ENCODE results near the gene MGAT5. TPM values are rescaled to one million over a fixed set of nuclear protein-coding genes. Genes with fewer than 3 reads are reported as not detected.
A peak's percentile ranks its signal among the peaks of the same experiment; 100 is the strongest.

The MGAT5 gene, protein sequence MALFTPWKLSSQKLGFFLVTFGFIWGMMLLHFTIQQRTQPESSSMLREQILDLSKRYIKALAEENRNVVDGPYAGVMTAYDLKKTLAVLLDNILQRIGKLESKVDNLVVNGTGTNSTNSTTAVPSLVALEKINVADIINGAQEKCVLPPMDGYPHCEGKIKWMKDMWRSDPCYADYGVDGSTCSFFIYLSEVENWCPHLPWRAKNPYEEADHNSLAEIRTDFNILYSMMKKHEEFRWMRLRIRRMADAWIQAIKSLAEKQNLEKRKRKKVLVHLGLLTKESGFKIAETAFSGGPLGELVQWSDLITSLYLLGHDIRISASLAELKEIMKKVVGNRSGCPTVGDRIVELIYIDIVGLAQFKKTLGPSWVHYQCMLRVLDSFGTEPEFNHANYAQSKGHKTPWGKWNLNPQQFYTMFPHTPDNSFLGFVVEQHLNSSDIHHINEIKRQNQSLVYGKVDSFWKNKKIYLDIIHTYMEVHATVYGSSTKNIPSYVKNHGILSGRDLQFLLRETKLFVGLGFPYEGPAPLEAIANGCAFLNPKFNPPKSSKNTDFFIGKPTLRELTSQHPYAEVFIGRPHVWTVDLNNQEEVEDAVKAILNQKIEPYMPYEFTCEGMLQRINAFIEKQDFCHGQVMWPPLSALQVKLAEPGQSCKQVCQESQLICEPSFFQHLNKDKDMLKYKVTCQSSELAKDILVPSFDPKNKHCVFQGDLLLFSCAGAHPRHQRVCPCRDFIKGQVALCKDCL
- total RNA-seq, result 70.3 TPM

DNA sequence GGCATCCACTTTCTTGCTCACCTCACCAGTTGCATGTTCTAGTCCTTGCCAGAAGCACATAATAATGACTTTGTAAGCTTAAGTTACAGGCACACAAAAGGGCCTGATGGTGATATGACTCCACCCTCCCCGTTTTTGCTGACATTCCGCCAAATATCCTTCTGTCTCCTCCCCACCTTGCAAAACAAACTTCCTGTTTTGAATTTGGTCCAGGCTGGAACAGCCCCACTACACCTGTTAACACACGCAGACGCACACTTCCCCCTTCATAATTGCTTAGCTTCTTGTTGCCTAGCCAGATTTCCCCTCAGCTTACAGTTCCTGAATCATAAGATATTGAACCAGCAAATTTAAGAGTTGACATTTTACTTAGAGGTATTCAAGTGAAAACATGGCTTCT, at the start of gene MGAT5:
MGAT5 (plus strand) TSS at position 269 of the 400 bp plus-strand sequence. CDS start 332 bp downstream, outside the sequence.
- no peak for DNase-seq

DNA sequence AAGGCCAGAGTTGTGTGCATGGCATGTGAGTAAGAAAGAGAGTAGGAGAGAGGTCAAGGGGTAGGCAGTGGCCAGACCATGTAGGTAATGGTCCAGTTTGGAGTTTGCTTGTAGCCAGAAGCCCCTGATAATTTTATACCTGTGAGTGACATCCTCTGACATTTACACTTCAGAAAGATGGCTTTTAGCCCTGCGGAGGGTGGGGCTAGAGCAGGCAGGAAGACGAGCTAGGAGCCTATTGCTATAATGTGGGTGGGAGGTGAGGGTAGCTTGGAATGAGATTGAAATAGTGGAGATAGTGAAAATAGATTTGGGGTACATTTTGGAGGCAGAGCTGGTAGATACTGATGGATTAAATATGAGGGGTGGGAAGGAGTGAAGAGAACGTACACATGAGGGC, 48.8 kb upstream of the MGAT5 start:
- DNase-seq, result no peak

DNA sequence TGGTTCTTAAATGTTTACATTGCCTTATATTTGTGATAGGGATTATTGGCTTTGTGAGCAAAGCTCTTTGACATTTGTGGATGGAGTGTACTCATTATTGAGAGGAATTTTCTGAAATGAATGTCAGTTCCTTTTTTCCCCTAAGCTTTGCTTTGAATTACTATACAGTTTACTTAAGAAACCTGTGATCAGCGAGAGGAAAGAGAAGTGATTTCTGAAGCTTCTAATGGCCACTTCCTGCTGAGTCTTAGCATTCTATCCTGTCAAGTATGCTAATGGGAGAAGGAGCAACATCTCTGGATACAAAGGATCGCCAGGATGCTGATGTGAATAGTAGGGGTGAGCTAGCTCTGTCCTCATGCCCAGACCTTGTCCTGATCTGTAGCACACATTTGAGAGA, 47.8 kb upstream of the MGAT5 start:
- no peak for DNase-seq

DNA sequence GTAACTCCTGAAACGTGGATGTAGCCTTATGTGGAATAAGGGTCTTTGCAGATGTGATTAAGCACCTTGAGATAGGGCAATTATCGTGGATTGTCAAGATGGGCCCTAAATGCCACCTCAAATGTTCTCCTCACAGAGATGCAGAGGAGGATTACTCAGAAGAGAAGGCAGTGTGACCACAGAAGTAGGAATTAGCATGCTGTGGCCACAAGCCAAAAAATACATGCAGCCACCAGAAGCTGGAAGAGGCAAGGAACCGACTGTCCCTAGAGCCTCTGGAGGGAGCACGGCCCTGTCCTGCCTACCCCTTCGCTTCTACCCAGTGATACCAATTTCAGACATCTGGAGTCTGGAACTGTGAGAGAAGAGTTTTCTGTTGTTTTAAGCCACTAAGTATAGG, 47.3 kb upstream of the MGAT5 start:
- peak; percentile 17 for DNase-seq

DNA sequence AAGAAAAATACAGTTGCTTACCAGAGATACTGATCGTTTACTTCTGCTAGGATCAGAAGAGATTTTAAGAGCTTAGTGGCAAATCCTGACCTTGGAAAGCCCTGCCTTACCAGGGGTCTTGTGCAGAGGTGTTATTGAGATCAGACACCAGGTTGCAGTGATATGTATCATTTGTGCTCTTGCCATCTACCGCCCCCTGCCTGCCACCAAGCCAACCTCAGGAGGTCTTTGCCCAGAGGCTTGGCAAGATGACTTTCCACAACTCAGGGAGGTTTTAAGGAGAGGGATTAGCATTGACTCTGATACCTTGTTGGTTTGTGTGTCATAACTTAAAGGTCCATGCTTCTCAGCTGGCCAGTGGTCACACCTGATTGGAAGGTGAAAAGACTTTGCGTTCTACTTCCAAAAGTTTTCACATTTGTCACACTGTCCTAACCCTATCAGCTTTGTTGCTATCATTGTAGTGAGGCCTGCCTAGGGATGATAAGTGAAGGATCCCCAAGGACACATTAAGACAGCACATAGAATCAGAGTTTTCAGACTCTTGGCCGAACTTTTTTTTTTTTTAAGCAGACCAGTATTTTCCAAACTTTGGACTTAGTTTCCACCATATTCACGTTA, 46.2 kb upstream of the MGAT5 start:
- no peak for DNase-seq

DNA sequence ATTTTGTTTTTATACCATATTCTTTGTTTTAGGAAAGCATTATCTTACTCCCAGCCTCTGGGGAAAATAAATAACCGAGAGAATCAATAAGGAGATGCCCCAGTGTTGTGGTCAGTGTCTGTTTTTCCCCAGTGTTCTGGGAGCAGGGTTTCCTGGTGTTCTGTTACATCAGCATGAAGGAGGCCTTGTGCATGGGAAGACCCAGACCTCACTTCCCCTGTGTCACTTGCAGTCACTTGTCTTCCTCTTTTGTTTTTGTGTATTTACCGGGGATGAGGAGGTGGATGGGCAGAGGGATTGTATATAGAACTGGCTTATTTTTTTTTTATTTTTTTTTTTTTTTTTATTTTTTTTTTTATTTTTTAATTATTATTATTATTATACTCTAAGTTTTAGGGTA, 45.0 kb upstream of the MGAT5 start:
- DNase-seq, result no peak

DNA sequence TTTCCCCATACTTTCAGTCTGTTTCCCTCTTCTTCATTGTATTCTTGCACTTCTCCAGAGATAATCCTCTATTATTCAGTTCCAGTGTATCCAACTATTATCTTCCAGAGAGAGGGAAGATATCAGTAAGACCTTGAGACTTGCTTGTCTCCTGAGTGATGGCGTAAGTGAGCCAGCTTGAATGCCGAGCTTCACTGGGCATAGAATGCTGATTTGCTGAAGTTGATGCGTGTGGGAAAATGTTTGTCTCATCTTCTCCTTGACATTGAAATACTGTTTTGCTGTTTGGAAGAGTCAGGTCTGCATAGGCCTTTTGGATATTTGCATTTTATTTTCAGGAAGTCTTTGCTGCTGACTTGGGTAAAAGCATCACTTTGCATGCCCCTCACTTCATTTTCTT, 41.1 kb upstream of the MGAT5 start:
- DNase-seq, result no peak

DNA sequence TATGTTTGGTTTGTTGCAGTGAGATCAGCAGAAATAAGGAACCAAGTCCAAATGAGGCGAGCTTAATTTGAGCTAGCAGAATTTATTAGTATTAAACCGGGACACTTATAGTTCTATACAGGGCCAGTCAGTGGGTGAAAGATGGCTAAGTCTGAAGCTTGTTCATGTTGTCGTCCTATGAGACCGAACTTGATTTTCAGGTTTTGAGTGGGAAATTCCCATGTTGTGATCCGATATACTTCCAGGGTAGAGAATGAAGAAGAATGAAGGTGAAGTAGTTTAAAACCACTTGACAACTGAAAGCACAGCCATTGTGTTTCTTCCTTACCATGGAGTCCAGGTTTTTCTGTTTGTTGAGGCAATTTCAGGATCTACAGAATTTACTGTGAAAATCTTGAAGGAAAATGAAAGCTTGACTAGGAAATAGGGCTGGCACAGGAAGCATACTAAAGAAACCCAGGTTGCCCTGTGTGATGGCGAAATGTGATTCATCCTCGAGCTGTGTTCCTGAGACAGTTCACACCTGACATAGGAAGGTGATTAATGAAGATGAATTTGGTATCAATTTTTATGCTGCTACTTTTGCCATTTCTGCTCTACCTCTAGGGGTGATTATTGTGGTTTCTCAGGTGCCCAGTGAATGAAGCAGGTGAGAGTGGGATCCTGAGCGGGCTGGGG, 37.6 kb upstream of the MGAT5 start:
- DNase-seq, result no peak

DNA sequence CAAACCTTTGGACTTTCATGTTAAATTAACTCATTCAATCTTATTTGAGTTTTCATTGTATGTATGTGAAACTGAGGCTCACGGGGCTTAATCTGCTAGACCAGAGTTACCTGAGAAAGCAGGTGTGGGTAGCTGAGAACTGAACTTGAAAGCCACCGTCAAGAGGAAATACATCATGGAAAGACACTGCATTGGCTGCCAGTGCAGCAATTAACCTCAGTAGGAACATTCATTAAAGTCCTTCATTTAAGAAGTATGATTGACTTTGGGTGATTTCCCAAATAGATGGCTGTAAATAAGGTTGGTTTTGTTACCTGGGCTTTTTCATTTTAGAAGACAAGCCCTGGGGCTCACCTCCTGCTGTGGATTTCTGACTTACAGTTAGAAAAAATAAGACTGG, 36.5 kb upstream of the MGAT5 start:
- DNase-seq, result no peak

DNA sequence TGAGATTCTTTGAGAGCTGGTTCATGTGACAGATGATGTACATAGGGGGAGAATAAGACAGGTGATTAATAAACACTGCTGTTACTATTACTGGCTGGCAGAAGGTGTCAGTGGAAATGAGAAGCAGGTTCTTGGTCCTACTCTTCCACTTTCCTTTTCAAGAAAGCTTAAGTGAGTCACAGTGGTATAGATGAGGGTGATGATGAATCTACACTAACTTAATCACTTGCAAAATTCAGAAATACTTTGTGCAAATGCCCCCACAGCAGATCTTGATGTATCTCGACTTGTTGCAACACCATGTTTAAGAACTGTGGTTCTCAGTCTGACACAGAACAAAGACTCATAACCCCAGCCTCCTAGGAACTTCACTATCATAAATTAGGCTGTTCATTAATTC, 35.9 kb upstream of the MGAT5 start:
- no peak for DNase-seq

DNA sequence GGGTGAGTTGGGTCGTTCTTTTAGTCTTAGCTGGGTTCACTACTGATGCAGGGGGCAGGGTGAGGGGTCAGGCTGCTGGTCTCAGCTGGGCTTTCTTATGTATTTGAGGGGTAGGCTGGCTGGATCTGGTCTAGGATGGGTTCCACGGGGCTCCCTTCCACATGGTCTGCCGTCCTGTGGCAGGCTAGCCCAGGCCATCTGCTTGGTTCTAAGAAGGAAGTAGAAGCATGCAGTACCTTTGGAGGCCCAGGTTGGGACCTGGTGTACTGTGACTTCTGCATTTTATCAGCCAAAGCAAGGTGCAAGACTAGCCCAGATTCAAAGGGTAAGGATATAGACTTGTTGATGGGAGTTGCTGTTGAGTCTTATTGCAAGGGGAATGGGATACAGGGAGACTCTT, 35.5 kb upstream of the MGAT5 start:
- DNase-seq, result no peak

DNA sequence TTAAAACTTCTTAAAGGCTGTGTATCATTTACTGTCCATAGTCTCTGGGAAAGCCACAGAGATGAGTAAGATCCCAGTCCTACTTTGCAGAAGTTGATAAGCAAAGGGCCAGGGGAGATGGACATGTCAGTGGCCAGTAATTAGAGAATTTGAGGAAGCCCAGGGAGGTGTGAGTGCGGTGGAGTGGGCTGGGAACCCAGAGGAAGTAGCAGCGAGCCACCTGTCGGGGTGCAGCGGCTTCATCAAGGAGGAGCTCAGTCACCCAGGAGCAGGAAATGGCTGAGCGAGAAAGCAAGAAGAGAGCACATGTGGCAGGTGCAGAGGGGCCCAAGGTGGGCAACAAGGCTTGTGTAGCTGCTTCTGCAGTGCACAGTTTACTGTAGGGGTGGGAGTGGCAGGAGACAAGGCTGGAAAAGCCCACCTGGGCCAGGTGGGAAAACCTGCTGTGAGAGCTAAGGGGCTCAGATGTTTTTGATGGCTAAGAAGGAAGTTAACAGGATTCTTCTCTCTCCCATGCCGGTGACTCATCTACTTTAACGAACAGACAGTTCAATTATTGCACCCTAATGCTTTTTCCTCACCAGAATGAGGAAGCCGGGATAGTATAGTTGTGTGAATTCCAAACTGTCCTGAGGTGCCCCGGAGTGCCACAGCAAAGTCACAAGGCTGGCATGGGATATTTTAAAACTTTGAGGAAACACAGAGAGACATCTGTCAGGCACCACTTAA, 34.8 kb upstream of the MGAT5 start:
- DNase-seq, result no peak

DNA sequence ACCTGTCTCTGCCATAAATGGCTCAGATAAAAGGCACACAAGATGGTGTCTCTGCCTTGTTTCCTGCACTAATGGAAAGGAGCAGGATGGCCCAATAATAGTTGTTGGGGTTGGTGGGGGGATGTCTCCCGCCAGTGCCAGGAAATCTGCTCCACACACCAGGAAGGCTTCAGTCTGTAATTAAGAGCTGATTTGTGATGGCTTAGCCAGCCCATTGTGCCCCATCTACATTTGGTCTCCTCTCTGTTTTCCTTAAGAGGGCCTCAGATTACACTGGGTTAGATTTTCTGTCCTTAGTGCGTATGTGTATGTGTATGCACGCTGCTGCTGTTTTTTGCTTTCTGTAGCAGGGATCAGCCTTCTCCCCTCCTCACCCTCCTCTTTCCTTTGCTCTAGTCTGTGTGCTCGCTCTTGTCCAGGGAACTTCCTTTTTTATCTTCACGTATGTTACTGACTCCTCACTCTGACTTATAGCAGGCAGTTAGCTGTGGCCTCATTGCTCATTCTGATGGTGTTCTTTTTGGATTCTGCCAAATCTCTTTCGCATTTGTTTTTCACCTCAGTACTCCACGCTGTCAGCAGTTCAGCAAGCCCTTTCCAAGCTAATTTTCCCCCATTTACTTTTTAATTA, 33.4 kb upstream of the MGAT5 start:
- no peak for DNase-seq

DNA sequence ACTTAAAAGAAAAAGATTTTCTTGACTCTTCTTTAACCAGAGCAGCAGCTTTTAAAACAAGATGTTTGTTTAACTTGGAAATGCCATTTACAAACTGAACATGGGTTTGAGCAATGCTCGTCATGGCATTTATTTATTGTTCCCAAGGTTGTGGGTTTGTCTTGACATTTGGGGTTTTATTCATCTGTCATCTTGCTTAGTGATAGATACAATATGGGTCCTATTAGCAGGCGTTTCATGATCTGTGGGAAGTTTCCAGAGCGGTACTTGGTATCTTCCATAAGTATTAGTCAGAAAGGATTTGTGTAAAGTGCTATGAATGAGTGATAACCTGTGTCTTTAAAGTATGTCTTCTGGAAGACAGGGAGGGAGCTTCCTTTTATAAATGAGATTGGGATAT, 29.9 kb upstream of the MGAT5 start:
- DNase-seq, result no peak

DNA sequence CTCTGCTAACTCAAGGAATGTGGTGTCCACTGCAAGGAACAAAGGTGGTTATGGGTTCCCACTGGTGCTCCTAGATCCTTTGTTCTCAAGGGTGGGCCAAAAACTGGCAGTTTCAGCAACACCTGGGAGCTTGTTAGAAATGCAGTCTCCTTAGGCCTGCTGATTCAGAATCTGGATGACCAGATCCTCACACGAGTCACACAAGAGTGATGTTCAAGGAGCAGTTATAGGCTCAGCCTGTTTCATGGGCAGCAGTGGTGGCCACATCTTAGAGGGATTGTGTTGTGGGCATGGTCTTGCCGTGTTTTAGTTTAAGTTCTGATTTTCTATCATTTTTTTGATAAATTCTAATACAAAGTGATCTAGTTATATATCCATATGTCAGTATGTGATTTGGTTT, 28.7 kb upstream of the MGAT5 start:
- no peak for DNase-seq

DNA sequence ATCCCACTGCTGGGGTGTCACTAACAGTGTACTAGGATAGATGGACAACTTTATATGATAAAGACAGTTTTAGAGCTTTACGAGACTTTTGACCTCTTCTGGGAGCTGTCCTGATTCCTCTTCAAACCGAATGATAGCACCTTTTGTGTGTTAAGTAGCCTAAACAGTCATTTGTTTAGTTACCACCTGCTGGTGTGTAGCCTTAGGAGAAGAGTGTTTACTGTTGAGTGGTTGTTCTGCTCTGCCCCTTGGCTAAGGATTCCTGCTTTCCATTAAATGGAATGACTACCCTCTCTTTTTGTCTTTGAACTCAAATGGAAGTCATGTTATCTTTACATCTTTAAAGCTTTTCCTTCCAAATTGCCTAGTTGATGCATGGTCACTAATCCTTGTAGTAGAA, 28.0 kb upstream of the MGAT5 start:
- no peak for DNase-seq

DNA sequence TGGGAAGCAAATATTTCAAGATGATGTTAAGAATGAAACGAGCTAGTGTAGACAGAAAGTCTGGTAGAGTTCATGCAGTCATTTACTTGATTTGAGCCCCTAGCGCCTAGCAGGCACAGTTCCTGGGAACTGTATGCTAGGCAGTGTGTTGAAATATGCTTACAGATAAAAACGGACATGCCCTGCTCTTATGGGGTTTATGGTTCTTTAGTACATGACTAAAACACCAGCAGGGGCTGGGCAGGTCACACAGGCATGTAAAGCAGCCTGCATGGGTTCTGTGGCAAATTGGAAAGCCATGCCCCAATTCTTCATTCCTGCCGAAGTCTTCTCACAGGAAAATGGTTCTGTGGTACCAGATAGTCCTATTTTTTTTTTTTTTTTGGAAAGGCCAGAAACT, 27.3 kb upstream of the MGAT5 start:
- DNase-seq, result no peak

DNA sequence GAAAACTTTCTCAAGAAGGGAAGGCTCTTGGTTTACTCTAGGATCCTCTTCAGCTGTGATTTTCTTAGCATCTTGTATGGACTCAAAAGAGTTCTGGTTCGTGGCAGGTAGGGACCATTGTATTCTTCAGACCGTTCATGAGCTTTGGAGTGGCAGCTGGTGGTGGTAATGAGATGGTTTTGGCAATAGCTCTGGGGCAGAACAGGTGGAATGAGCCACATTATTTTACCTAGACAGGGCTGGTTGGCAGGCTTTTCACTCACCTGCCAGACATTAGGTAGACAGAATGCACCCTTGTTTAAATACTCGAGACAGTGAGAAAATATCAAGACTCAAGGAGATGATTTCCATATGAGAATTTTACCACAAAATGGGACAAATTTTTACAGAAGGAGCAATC, 26.2 kb upstream of the MGAT5 start:
- DNase-seq, result no peak

DNA sequence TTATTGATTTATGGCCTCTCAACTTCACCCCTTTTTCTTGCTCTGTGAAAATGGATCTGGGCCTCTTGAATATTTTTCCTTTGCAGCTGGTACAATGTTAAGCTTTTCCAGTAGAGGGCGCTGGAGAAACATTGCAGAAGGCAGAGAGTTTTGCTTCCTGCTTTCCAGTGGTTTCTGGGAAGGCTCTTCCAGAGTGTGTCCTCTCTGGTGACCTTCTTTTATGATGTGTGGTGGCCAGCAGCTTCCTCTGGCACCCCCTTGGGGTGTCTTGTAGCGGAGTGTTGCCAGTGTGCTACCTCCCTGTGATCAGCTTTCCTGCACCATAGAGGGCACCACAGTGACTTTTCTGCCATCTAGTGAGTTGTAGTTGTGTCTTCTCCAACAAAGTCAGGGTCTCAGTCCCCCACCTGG, 25.4 kb upstream of the MGAT5 start:
- no peak for DNase-seq

DNA sequence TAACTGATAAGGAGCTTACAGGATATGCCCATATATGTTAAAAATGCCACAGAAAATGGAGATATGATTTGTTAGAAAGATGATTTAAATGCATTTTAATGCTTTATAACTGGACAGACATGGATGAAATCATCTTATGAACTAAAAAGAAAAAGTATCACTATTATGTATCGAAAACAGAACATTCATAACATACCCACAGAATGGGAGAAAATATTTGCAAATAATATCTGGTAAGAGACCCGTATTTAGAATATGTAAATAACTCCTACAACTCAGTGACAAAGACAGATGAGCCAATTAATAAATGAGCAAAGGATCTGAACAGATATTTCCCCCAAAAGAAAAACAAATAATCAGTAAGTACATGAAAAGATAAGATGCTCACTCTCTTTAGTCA, 24.3 kb upstream of the MGAT5 start:
- DNase-seq, result no peak

DNA sequence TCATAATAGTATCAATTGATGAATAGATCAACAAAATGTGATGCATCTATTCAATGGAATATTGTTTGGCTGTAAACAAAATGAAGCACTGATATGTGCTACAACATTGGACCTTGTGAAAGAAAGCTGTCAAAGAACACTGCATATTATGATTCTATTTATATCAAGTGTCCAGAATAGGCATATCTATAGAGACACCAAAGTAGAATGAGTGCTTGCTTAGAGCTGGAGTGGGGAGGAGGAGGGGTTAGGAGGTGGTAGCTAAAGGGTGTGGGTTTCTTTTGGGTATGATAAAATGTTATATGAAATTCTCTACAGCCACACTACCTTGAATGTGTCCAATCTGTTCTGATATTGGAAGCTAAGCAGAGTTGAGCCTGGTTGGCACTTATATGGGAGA, 23.0 kb upstream of the MGAT5 start:
- no peak for DNase-seq
